ENCODE results near the gene PIK3C2B. TPM values are rescaled to one million over a fixed set of nuclear protein-coding genes. Genes with fewer than 3 reads are reported as not detected.

PIK3C2B gene
- total and polyA plus RNA-seq, 2 donors from 2014 or later: 2.5 to 36.4 TPM

DNA sequence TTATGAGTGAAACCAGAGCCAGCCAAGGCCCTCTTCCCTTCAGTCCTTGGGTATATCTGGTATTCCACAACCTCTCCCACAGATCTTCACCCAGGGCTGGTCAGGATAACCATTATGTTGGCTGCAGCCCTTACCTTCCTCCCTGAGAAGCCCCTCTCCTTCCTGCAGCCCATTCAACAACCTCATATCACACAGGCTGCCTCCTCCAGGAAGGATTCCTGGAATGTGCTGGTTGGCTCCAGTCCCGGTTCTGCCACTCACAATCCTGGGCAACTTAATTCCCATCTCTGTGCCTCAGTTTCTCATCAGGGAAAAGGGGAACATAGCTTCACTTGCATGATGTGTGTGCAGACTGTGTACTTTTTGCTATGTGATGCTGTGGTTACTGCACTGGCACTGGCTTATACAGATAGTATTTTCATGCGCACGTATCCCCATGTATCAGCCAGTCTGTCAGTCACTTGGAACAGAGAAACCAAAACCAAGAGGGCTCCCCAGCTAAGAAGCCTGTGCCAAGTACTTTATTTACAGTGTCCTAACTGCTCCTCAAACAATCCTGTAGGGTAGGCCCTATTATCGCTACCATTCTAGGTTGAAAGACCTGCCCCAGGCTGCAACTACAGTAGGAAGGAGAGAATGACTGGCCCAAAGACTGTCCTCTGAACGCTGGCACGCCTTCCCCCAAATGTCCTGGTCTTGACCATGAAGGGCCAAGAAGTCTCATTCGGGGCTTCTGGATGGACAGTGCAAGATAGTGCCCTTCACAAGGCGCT, 43.1 kb downstream of the PIK3C2B start:
- intact Hi-C loops (cut with DNase I): no loop called here

DNA sequence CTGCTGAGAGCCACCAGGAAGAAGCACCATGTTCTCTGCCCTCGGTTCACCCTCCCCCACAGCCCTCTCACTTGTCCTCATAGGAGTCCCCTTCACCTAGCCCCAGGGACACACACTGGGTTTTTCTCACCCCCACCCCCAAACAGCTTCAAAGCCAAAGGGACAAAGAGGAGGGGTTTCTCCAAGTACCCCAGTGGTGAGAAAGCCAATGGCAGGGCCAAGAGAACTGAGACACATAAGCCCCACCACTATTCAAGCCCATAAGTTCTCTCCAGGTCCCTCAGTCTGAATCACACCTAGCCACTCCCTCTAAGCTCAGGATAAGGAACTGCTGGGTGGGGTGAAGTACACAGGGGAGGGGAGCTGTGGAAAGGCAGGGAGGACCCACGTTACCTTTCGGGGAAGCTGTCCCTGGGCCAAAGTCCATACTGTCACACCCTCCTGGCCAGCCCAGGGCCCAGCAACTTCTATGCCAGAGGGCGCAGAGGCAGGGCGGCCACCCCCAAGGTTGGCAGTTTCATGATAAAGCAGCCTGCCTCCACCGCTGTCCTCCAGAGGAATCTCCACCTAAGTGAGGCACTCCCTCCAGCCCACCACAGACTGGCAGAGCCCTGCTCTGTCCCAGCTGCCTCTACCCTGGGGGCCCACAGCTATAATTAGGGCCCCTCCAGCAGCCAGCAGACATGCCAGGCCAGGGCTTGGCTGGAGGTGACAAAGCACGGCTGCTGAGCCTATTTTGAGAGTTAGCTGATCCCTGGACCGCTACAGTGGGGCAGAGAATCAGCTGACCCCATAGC, 43.9 kb downstream of the PIK3C2B start:
- FAIRE-seq (no peak), DNase-seq (peak in 2 of 5 donors; percentile 18 to 73)
- Histone ChIP-seq H3K9me3 (ENCODE audit: control insufficient read depth in 2 of 3, insufficient read depth in 1 of 3, low read length in 3 of 3) (no peaks in the 10 kb centered on the region), H3K36me3 (ENCODE audit: control insufficient read depth in 2 of 3, insufficient read depth in 3 of 3, low read length in 3 of 3) (peaks cover 0 to 11% (median 2%) of the 10 kb centered on the region in 3 donors), H3K27me3 (ENCODE audit: control insufficient read depth, insufficient read depth, low read length) (no peaks in the 10 kb centered on the region), H3K9ac (ENCODE audit: low read length in 3 of 3) (no peak overlapping the region), H3K27ac (ENCODE audit: low read depth in 2 of 2, low read length in 2 of 2) (peak overlapping the region; percentile 51 to 74), H3K4me3 (ENCODE audit: low read length in 3 of 3) (no peak overlapping the region), H3K4me1 (ENCODE audit: control insufficient read depth in 2 of 3, insufficient read depth in 2 of 3, low read depth in 1 of 3, low read length in 3 of 3) (peaks cover 0 to 9% (median 9%) of the 10 kb centered on the region in 3 donors)
- intact Hi-C loops (cut with DNase I): no loop called here
- TF ChIP-seq, protein P1, sequence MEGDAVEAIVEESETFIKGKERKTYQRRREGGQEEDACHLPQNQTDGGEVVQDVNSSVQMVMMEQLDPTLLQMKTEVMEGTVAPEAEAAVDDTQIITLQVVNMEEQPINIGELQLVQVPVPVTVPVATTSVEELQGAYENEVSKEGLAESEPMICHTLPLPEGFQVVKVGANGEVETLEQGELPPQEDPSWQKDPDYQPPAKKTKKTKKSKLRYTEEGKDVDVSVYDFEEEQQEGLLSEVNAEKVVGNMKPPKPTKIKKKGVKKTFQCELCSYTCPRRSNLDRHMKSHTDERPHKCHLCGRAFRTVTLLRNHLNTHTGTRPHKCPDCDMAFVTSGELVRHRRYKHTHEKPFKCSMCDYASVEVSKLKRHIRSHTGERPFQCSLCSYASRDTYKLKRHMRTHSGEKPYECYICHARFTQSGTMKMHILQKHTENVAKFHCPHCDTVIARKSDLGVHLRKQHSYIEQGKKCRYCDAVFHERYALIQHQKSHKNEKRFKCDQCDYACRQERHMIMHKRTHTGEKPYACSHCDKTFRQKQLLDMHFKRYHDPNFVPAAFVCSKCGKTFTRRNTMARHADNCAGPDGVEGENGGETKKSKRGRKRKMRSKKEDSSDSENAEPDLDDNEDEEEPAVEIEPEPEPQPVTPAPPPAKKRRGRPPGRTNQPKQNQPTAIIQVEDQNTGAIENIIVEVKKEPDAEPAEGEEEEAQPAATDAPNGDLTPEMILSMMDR (IDR thresholded peaks at IDR 0.05; ENCODE audit: borderline replicate concordance, extremely low read depth, insufficient read depth): no peak

More for the DNA sequence above, 43.1 kb downstream of the PIK3C2B start:
- H3K27ac ChIP-seq (ENCODE audit: low read depth in 2 of 2, low read length in 2 of 2): peak overlapping the region in 1 of 2 donors; percentile 74
- H3K36me3 ChIP-seq (ENCODE audit: control insufficient read depth in 2 of 3, insufficient read depth in 3 of 3, low read length in 3 of 3): peaks cover 0 to 9% (median 2%) of the 10 kb centered on the region in 3 donors
- H3K9ac ChIP-seq (ENCODE audit: low read length in 3 of 3): peak overlapping the region in 1 of 3 donors; percentile 12
- H3K4me1 ChIP-seq (ENCODE audit: control insufficient read depth in 2 of 3, insufficient read depth in 2 of 3, low read depth in 1 of 3, low read length in 3 of 3): peaks cover 0 to 9% (median 9%) of the 10 kb centered on the region in 3 donors
- FAIRE-seq (no peak), DNase-seq (no peak)
- TF ChIP-seq, protein P1 (IDR thresholded peaks at IDR 0.05; ENCODE audit: borderline replicate concordance, extremely low read depth, insufficient read depth): no peak
- H3K4me3 ChIP-seq (ENCODE audit: low read length in 3 of 3): no peak overlapping the region
- H3K27me3 ChIP-seq (ENCODE audit: control insufficient read depth, insufficient read depth, low read length): no peaks in the 10 kb centered on the region
- no peaks in the 10 kb centered on the region for H3K9me3 ChIP-seq (ENCODE audit: control insufficient read depth in 2 of 3, insufficient read depth in 1 of 3, low read length in 3 of 3)

DNA sequence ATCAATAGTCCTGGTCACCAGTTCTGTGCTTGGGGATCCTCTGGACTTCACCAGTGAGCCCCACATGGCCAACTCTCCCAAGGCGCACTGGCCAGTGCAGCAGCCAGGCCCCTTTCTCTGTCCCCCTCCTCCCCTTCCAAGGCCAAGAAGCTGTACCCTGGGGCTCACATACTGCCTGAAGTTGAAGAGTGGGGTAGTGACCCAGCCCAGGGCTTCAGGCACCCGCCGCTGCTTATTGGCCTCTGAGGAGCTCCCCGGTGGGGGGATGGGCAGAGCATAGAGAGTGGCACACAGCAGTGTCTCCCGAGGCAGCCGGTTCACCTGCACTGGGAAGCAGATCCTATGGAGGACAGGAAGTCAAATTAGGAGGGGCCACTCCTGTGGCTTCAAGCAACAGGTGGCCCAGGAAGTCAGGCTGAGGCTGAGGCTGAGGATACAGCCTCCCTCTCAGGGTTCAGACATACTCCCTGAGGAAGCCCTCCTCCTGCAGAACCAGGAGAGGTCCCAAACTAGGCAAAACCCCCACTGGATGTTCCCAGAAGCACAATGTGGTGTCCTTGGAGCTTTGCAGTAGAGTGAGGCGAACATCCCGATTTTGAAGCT, 44.8 kb downstream of the PIK3C2B start:
- intact Hi-C loops (cut with DNase I): loop anchor here (5.0 kb wide), 1 partner anchor 48 kb away; no protein-coding TSS in a partner anchor
- H3K9me3 ChIP-seq (ENCODE audit: control insufficient read depth in 2 of 3, insufficient read depth in 1 of 3, low read length in 3 of 3): no peaks in the 10 kb centered on the region
- H3K4me1 ChIP-seq (ENCODE audit: control insufficient read depth in 2 of 3, insufficient read depth in 2 of 3, low read depth in 1 of 3, low read length in 3 of 3): peaks cover 0 to 9% (median 9%) of the 10 kb centered on the region in 3 donors
- H3K4me3 ChIP-seq (ENCODE audit: low read length in 3 of 3): no peak overlapping the region
- no peaks in the 10 kb centered on the region for H3K27me3 ChIP-seq (ENCODE audit: control insufficient read depth, insufficient read depth, low read length)
- H3K36me3 ChIP-seq (ENCODE audit: control insufficient read depth in 2 of 3, insufficient read depth in 3 of 3, low read length in 3 of 3): peaks cover under 1 to 12% (median 2%) of the 10 kb centered on the region in 3 donors
- FAIRE-seq (no peak), DNase-seq (no peak)
- TF ChIP-seq, protein P1 (IDR thresholded peaks at IDR 0.05; ENCODE audit: borderline replicate concordance, extremely low read depth, insufficient read depth): no peak
- no peak overlapping the region for H3K9ac ChIP-seq (ENCODE audit: low read length in 3 of 3)
- H3K27ac ChIP-seq (ENCODE audit: low read depth in 2 of 2, low read length in 2 of 2): peak overlapping the region in 1 of 2 donors; percentile 51
